HG03442 (cell line): ENCODE results near the gene CLC.

Source experiments
- ATAC-seq: cut with Tn5 transposase; IDR thresholded peaks from one replicate; pipeline ENCODE4 v1.9.1; 2021; ENCODE audit warnings: mild to moderate bottlenecking, moderate library complexity; ENCODE audit not compliant: unreplicated experiment

The CLC gene

DNA sequence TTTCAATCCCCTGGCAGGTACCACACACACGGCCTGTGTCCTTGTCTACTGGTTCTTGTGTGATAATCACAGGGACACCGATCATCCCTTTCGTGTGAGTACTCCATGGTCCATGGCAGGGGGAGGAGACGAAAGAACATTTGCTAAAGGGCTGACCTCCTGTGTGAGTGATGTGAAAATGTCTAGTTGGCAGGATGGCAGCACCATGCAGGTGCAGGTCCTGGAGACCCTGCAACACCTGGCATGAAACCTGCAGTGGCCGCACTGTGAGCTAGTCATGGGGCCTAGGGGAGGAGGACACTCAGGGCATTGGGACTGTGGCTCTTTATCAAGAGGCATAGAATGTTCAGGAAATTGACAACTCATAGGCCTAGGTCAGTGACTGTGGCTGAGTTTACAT lies 56.4 kb downstream of the CLC start:
- no peak for ATAC-seq
